ENCODE data around the gene POPDC2.

The POPDC2 gene

DNA sequence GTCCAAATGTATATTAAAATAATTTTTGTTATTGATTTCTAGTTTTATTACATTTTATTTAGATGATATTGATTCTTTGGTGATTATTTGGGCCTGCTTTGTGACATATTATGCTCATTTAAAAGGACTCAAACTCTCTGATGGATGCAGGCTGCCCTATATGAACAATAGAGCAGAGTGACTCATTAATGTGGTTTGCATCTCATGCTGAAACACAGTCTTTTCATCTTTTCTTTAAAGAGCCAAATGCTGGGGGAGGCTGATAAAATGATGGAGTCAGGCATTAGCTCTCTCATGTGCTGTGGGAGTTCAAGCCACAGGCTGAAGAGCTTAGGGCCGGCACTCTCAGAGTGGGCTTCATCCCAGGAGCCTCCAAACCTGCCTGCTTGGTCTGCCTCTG lies 55.5 kb downstream of the POPDC2 start:
- no peaks in the 10 kb centered on the region for H3K27me3 ChIP-seq (ENCODE audit: insufficient read depth, low read length)
- H3F3A ChIP-seq (ENCODE audit: insufficient read depth, low read length) = no peaks in the 10 kb centered on the region
- H2AFZ ChIP-seq (ENCODE audit: low read length) = no peak overlapping the region
- H3K9me3 ChIP-seq (ENCODE audit: low read length) = no peaks in the 10 kb centered on the region
- no peak overlapping the region for H3K4me2 ChIP-seq (ENCODE audit: low read length)
- no peaks in the 10 kb centered on the region for H3K36me3 ChIP-seq (ENCODE audit: insufficient read depth, low read length)
- no peaks in the 10 kb centered on the region for H3K79me2 ChIP-seq (ENCODE audit: insufficient read depth, low read length)
- no peaks in the 10 kb centered on the region for H3K9me2 ChIP-seq (ENCODE audit: low read depth, low read length)
- H3K9ac ChIP-seq (ENCODE audit: low read length) = no peak overlapping the region
- H3K4me3 ChIP-seq (ENCODE audit: low read depth, low read length, poor library complexity, severe bottlenecking) = no peak overlapping the region
- no peak for TF ChIP-seq EZH2 (IDR thresholded peaks at IDR 0.05; ENCODE audit: borderline replicate concordance, low read length)
- TF ChIP-seq, protein P1, sequence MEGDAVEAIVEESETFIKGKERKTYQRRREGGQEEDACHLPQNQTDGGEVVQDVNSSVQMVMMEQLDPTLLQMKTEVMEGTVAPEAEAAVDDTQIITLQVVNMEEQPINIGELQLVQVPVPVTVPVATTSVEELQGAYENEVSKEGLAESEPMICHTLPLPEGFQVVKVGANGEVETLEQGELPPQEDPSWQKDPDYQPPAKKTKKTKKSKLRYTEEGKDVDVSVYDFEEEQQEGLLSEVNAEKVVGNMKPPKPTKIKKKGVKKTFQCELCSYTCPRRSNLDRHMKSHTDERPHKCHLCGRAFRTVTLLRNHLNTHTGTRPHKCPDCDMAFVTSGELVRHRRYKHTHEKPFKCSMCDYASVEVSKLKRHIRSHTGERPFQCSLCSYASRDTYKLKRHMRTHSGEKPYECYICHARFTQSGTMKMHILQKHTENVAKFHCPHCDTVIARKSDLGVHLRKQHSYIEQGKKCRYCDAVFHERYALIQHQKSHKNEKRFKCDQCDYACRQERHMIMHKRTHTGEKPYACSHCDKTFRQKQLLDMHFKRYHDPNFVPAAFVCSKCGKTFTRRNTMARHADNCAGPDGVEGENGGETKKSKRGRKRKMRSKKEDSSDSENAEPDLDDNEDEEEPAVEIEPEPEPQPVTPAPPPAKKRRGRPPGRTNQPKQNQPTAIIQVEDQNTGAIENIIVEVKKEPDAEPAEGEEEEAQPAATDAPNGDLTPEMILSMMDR (IDR thresholded peaks at IDR 0.05; ENCODE audit: low read length) = no peak
- no peaks in the 10 kb centered on the region for H3K4me1 ChIP-seq (ENCODE audit: insufficient read depth, low read length, severe bottlenecking)
- no peak overlapping the region for H3K27ac ChIP-seq (ENCODE audit: low read depth, low read length, poor library complexity, severe bottlenecking)
- H4K20me1 ChIP-seq (ENCODE audit: insufficient read depth, low read length) = no peaks in the 10 kb centered on the region

DNA sequence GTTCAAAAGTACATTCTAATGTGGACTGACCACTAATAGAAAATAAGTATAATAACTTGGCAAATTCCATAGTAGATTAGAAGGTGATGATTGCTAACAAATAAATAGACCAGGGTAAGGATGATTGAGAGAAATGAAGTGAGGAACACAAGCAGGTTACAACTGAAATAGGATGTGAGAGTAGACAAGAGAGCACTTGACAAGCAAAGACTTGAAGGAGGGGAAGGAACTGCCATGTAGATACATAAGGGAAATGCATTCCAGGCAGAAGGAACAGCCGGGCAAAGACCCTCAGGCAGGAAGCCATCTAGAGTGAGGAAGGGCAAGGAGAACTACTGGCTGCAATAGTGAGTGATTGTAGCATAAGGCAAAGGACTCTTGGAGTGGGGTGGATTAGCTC lies 57.7 kb downstream of the POPDC2 start:
- Histone ChIP-seq H3K4me2 (ENCODE audit: low read length) (no peak overlapping the region), H3K9me3 (ENCODE audit: low read length) (no peaks in the 10 kb centered on the region), H3K36me3 (ENCODE audit: insufficient read depth, low read length) (no peaks in the 10 kb centered on the region), H3K79me2 (ENCODE audit: insufficient read depth, low read length) (no peaks in the 10 kb centered on the region), H2AFZ (ENCODE audit: low read length) (no peak overlapping the region), H3F3A (ENCODE audit: insufficient read depth, low read length) (no peaks in the 10 kb centered on the region), H4K20me1 (ENCODE audit: insufficient read depth, low read length) (no peaks in the 10 kb centered on the region), H3K4me1 (ENCODE audit: insufficient read depth, low read length, severe bottlenecking) (no peaks in the 10 kb centered on the region), H3K27ac (ENCODE audit: low read depth, low read length, poor library complexity, severe bottlenecking) (no peak overlapping the region), H3K27me3 (ENCODE audit: insufficient read depth, low read length) (no peaks in the 10 kb centered on the region), H3K4me3 (ENCODE audit: low read depth, low read length, poor library complexity, severe bottlenecking) (no peak overlapping the region), H3K9ac (ENCODE audit: low read length) (no peak overlapping the region), H3K9me2 (ENCODE audit: low read depth, low read length) (no peaks in the 10 kb centered on the region)
- TF ChIP-seq, protein P1 (IDR thresholded peaks at IDR 0.05; ENCODE audit: low read length) = no peak
- no peak for TF ChIP-seq EZH2 (IDR thresholded peaks at IDR 0.05; ENCODE audit: borderline replicate concordance, low read length)

DNA sequence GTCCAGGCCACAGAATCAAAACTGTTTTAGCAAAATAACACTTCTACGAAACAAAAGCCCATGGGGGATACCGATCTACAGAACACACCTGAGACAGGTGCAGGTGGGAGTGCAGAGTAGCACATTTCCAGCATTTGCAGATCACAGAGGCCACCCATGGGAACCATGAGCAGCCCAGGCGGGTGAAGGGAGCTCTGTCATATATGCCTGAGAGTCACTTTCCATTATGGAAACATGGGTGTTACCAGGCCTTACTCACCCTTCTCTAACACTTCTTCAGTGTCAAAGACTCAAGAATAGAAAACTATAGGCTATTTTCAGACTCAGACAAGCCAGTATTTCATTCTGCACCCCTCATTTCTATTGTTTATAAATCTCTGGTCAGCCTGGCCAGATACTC lies 59.2 kb downstream of the POPDC2 start:
- Histone ChIP-seq H3K36me3 (ENCODE audit: insufficient read depth, low read length) (no peaks in the 10 kb centered on the region), H3K4me1 (ENCODE audit: insufficient read depth, low read length, severe bottlenecking) (no peaks in the 10 kb centered on the region), H3F3A (ENCODE audit: insufficient read depth, low read length) (no peaks in the 10 kb centered on the region), H3K79me2 (ENCODE audit: insufficient read depth, low read length) (no peaks in the 10 kb centered on the region), H3K27ac (ENCODE audit: low read depth, low read length, poor library complexity, severe bottlenecking) (no peak overlapping the region), H3K4me3 (ENCODE audit: low read depth, low read length, poor library complexity, severe bottlenecking) (no peak overlapping the region), H4K20me1 (ENCODE audit: insufficient read depth, low read length) (no peaks in the 10 kb centered on the region), H3K9me3 (ENCODE audit: low read length) (no peaks in the 10 kb centered on the region), H3K27me3 (ENCODE audit: insufficient read depth, low read length) (no peaks in the 10 kb centered on the region), H3K9me2 (ENCODE audit: low read depth, low read length) (no peaks in the 10 kb centered on the region), H2AFZ (ENCODE audit: low read length) (no peak overlapping the region), H3K9ac (ENCODE audit: low read length) (no peak overlapping the region), H3K4me2 (ENCODE audit: low read length) (no peak overlapping the region)
- TF ChIP-seq, protein P1 (IDR thresholded peaks at IDR 0.05; ENCODE audit: low read length) = no peak; the same call in 1 of the 2 replicates
- no peak for TF ChIP-seq EZH2 (IDR thresholded peaks at IDR 0.05; ENCODE audit: borderline replicate concordance, low read length)

All from OCI-LY1 (cell line).